HG03432 (cell line): ENCODE data around the gene NPRL2.
A peak's percentile ranks its signal among the peaks of the same experiment; 100 is the strongest.

Experiments used
- ATAC-seq: cut with Tn5 transposase; IDR thresholded peaks from one replicate; pipeline ENCODE4 v1.9.1; 2021; ENCODE audit warnings: mild to moderate bottlenecking, moderate library complexity; ENCODE audit not compliant: unreplicated experiment

NPRL2 gene

GRCh38 chr3:50351323-50351697 lies 735 bp upstream of the NPRL2 start:
- ATAC-seq, result peak; percentile 1

- no peak for ATAC-seq
Measured at GRCh38 chr3:50350213-50350526, 405 bp downstream of the NPRL2 start.

GRCh38 chr3:50347187-50347813 lies 3.3 kb downstream of the NPRL2 start:
- ATAC-seq, result no peak

DNA sequence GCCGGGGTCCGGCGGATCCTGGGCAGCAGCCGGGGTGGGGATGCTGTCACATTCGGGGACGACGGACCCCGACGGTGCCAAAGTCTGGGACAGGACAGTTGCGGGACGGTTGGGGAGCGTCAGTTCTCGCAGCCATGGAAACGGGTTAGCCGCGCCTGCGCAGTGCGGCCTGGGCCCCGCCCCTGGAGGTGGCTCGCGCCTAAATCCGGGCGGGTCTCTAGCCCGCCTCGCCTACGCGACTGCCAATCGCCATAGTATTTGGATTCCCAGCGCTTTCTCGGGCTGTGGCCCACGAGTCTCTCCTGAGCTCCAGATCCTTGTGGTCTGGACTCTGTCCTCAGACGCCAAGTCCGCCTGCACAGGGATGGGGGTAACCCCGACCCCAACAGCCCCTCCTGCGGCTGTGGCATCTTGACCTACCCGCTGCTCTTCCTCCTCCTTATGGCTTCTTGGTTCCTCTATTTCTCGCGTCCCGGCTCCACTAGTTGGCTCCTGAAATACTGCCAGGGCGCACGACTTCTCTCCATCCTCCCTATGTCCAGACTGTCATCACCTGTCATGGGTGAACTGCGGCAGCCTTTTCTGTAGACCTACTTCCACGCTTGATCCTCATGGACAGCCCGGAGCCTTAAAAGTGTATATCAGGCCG lies 4.9 kb downstream of the NPRL2 start, which contains the start of gene ZMYND10:
ZMYND10 (minus strand) TSS at position 147 of the 649 bp plus-strand sequence. CDS start 153 bp downstream, outside the sequence.
- ATAC-seq, result no peak

DNA sequence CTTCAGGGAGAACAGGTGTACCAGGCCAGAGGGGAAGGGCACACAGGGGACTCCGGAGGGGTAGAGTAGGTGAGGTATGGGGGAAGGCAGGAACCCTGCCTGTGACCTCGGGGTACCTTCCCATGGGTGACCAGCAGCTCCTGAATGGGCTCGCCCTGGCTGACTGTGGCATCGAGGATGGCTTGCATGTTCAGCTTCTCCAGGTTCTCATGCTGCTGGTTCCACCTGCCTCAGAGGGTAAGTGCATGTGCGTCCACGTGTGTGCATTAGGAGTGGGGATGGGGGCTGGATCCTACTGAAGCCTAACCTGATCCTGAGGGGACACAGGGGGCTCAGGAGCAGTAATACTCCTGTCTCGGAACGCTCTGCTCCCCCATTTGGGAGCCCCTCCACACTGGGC lies 5.6 kb downstream of the NPRL2 start:
- ATAC-seq, result no peak

- no peak for ATAC-seq
Measured at GRCh38 chr3:50342813-50343633, 7.6 kb downstream of the NPRL2 start.

DNA sequence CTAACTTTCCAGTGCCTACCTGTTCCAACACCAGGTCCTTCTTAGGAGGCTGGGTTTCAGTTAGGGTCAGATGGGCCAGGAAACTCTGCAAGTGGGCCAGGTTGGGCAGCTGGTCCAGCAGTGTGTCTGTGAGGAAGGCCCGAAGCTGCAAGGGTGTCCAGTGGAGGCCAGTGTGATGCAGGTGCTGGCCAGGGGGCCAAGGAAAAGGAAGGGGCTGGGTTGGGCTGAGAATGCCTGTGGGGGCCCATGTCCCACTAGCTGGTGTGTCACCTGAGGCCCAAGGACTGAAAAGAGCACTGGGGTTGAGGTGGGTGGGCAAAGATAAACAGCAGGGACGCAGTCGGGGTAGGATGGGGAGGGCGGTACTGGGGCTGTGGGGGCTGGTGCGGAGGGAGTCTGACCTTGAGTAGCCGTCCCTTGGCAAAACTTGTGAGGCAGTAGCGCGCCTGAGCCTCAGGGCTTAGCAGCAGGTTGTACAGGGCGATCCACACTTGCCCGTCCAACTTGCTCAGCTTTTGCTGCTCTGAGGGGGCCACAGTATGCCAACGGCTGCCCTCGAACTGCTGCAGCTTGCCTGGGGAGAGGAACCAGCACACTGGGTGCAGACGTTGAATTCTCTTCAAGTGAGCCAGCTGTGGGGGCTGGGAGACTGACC lies 8.5 kb downstream of the NPRL2 start:
- ATAC-seq, result no peak

DNA sequence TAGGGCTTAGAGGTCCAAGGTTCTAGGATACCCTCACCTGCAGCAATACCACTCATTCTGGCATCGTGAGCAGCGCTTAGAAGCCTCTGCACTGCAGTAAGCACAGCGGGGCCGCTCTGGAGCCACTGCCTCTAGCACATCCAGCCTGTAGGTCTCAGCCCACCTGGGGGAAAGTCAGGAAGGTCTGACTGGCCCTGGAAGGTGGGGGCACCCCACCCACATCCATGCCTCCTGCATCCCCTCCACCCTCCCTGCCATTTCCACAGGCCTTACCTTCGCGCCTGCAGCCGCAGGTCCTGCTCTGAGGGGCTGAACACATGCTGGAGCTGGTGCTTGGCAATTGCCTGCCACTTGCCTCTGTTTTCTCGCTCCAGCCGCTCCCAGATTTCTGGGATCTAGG lies 9.0 kb downstream of the NPRL2 start:
- no peak for ATAC-seq

DNA sequence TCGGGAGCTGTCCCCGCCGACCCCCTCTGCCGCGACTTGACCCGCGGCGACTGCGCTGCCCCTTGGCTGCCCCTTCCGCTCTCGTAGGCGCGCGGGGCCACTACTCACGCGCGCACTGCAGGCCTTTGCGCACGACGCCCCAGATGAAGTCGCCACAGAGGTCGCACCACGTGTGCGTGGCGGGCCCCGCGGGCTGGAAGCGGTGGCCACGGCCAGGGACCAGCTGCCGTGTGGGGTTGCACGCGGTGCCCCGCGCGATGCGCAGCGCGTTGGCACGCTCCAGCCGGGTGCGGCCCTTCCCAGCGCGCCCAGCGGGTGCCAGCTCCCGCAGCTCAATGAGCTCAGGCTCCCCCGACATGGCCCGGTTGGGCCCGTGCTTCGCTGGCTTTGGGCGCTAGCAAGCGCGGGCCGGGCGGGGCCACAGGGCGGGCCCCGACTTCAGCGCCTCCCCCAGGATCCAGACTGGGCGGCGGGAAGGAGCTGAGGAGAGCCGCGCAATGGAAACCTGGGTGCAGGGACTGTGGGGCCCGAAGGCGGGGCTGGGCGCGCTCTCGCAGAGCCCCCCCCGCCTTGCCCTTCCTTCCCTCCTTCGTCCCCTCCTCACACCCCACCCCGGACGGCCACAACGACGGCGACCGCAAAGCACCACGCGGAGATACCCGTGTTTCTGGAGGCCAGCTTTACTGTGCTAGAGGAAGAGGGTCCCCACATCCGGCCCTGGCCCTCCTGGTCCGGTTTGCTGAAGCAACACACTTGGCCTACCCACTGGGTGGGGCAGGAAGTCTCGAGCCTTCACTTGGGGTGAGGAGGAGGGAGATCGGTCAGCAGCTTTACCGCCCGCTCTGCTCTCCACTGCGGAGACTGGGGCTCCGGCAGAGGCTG lies 9.9 kb downstream of the NPRL2 start, which contains the start of gene RASSF1:
RASSF1 (minus strand) TSS at position 389 of the 882 bp plus-strand sequence; CDS start at position 358, 31 bp downstream.
- ATAC-seq, result peak; percentile 20

DNA sequence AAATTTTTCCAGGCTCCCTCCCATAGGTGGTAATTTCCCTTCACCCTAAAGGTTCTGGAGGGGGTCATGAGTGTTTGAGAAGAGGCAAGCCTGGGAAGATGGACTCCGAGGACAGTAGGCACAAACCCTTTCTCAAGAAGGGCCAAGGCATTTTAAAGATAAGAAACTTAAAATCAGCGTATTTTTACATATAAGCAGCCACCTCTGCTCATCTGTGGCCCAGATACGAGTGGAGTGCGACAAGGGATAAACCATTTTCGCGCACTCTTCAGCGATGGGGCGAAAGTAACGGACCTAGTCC lies 10.5 kb downstream of the NPRL2 start:
- no peak for ATAC-seq

DNA sequence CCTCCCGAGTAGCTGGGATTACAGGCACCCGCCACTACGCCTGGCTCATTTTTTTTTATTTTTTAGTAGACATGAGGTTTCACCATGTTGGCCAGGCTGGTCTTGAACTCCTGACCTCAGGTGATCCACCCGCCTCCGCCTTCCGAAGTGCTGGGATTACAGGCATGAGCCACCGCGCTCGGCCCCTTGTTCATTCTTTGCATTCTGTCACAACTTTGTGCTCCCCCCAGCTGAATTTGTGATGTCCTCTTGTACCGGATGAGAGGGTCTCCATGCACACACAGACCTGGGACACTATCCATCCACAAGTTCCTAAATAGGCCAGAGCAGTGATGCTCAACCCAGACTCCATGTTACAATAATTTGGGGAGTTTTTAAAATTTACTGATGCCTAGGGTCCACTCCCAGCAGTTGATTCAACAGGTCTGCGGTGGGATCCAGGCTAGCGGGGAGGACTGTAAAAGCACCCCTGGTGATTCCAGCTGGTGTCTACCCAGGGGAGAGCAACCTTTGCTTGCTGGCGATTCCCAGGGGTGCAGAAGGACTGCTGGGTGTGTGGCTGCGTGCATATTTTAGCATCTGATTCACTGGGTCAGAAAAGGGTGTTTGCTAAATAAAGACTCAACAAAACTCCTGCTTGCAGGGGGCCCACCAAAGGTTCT lies 11.0 kb downstream of the NPRL2 start:
- no peak for ATAC-seq

GRCh38 chr3:50338965-50339364 lies 11.6 kb downstream of the NPRL2 start:
- no peak for ATAC-seq

DNA sequence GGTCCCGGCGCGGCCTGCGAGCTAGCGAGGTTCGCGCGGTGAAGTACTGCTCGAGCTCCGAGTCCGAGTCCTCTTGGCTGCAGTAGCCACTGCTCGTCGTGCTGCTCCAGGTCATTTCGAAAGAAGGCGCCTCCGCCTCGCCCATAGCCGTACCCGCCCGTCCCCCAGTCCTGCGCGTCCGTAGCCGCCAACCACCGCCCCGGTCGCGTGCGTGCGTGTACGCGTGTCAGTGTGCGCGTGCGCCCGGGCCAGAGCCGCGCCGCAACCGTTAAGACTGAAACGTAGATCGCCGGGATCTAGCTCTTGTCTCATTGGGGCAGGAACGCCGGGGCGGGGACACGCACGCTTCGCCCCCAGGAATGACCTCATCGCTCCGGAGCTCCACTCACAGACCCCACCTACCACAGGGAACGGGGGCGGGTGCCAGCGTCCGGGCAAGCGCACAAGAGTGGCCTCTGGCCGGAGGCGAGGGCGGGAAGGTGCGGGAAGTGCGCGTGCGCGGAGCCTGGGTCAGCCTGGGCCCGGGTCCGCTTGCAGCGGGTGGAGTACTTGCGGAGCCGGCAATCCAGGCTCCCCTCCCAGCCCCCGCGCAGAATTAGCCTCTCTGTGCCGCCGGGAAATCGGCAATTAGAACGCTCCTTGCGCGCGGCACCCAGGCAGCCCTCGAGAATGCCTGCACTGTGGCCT lies 13.3 kb downstream of the NPRL2 start:
- ATAC-seq, result peak; percentile 76

- peak; percentile 39 for ATAC-seq
Measured at GRCh38 chr3:50336452-50337174, 14.0 kb downstream of the NPRL2 start.

GRCh38 chr3:50334339-50335075 lies 16.1 kb downstream of the NPRL2 start:
- no peak for ATAC-seq

DNA sequence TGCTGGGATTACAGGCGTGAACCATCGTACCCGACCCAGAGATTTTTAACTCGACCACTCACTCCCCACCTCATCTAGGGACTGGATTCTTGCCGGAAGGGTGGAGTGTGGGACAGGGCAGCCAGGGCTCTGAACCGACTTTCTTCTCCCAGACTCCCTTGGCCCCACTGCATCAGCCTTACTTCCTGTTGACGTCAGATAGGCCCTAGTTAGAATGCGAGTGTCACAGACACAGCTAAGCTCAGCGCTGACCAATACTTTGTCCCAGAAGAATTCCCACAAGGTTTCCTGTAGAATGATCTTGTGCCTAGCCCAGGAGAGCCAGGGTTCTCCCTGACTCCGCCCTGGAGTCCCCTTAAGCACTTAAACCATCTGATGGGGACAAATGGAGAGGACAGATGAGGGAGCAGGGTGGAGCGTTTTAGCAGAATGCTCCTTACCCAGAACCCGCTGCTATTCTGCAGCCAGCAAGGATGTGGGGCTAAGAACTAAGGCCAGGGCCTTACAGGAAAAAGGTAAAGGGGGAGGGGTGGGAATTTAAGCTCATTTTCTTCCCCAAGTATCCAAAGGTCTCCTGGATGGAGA lies 16.7 kb downstream of the NPRL2 start:
- ATAC-seq, result no peak

DNA sequence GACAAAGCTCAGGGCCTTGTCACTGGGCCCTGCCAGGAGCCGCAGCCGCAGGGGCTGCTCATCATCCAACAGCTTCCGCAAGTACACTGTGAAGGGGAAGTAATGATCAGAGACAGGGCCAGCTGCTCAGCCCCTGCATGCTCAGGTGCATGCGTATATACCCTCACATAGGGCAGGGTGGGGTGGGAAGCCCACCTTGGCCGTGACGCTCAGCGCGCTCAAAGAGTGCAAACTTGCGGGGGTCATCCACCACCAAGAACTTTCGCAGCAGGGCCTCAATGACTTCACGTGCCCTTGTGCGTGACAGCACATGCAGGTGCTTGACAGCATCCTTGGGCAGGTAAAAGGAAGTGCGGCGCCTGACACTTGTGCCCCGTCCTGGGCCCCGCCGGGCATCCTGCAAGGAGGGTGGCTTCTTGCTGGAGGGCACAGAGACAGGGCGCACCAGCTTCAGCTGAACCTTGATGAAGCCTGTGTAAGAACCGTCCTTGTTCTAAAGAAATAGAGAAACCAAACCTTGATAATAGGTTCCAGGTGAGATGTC lies 19.1 kb downstream of the NPRL2 start:
- ATAC-seq, result no peak

- ATAC-seq, result no peak
Measured at GRCh38 chr3:50330330-50330729, 20.2 kb downstream of the NPRL2 start.
